Smooth muscle cell (in vitro differentiated cells): Measurements from ENCODE around the gene ITPR2. TPM values are rescaled to one million over a fixed set of nuclear protein-coding genes. Genes with fewer than 3 reads are reported as not detected.

Experiments used
- DNase-seq: peaks from one replicate; lab custom pipeline; 2025; ENCODE audit not compliant: unreplicated experiment; lab: John Stamatoyannopoulos, UW
- H2AFZ ChIP-seq: fragments of 200-600 bp; sonication (generic); 2 replicates; pipeline ENCODE4 v1.6.0; 2016; ENCODE audit warnings: antibody characterized with exemption, low read depth, mild to moderate bottlenecking
- H3F3A ChIP-seq: fragments of 200-600 bp; sonication (generic); 2 replicates; pipeline ENCODE4 v1.6.0; 2017; ENCODE audit warnings: antibody characterized with exemption, low read depth
- H3K27ac ChIP-seq: fragments of 200-600 bp; sonication (generic); 2 replicates; pipeline ENCODE4 v1.5.1; 2016; ENCODE audit warnings: low read depth, mild to moderate bottlenecking
- H3K27me3 ChIP-seq: fragments of 200-600 bp; sonication (generic); 2 replicates; pipeline ENCODE4 v1.6.1; 2016; ENCODE audit warnings: low read depth, mild to moderate bottlenecking
- H3K36me3 ChIP-seq: fragments of 200-600 bp; sonication (generic); 2 replicates; pipeline ENCODE4 v1.5.1; 2016; ENCODE audit warnings: low read depth
- H3K4me1 ChIP-seq: fragments of 200-600 bp; sonication (generic); 2 replicates; pipeline ENCODE4 v1.5.1; 2016; ENCODE audit warnings: low read depth
- H3K4me2 ChIP-seq: fragments of 200-600 bp; sonication (generic); 2 replicates; pipeline ENCODE4 v1.6.0; 2016; ENCODE audit warnings: mild to moderate bottlenecking
- H3K4me3 ChIP-seq: fragments of 200-600 bp; sonication (generic); 2 replicates; pipeline ENCODE4 v1.5.1; 2016; ENCODE audit warnings: mild to moderate bottlenecking
- H3K79me2 ChIP-seq: fragments of 200-600 bp; sonication (generic); 2 replicates; pipeline ENCODE4 v1.6.0; 2016; ENCODE audit warnings: low read depth, mild to moderate bottlenecking
- H3K9ac ChIP-seq: fragments of 200-600 bp; sonication (generic); 2 replicates; pipeline ENCODE4 v1.6.0; 2016; ENCODE audit warnings: low read depth
- H3K9me3 ChIP-seq: fragments of 200-600 bp; sonication (generic); replicated peaks from 2 replicates; pipeline ENCODE4 v1.5.1; 2016; ENCODE audit warnings: low read depth
- H4K20me1 ChIP-seq: fragments of 200-600 bp; sonication (generic); 2 replicates; pipeline ENCODE4 v1.6.0; 2016; ENCODE audit warnings: low read depth
- CTCF ChIP-seq: fragments of 200-600 bp; sonication (generic); IDR thresholded peaks from 2 replicates; pipeline ENCODE4 v1.5.1; 2017; ENCODE audit warnings: borderline replicate concordance, mild to moderate bottlenecking, antibody characterized with exemption; ENCODE audit not compliant: insufficient read depth, poor library complexity, severe bottlenecking
- WGBS: methylation state at CpG from one replicate; pipeline ENCODE4 v1.1.7; 2016; ENCODE audit warnings: low lambda C conversion rate; 5-methylcytosine and 5-hydroxymethylcytosine counted together
- polyA plus RNA-seq: library from polyadenylated mRNA; unstranded; fragments of >200 nt; fragmentation: Nextera tagmentation; extraction: Ambion mirVana; gene quantifications from 2 replicates; pipeline ENCODE4 v1.2.1, GENCODE V29; 2016
- total RNA-seq: library from RNA; depleted of rRNA; stranded (reverse); fragments of >200 nt; gene quantifications from 2 replicates; pipeline ENCODE4 v1.2.3, GENCODE V29; 2014

Gene ITPR2
- total and polyA plus RNA-seq, 2 experiments from 2014 or later, result 6.8 to 17.4 TPM

GRCh38 chr12:26750531-26751175 is 82.3 kb downstream of the ITPR2 start:
- H3K9me3 ChIP-seq, result no peaks in the 10 kb centered on the region
- H3K79me2 ChIP-seq, result no peaks in the 10 kb centered on the region
- no peaks in the 10 kb centered on the region for H3K27me3 ChIP-seq
- no peak overlapping the region for H2AFZ ChIP-seq
- no peak for DNase-seq
- peaks cover 9% of the 10 kb centered on the region for H3K4me1 ChIP-seq
- TF ChIP-seq CTCF, result no peak
- H3K27ac ChIP-seq, result peak overlapping the region; percentile 24
- peaks cover 11% of the 10 kb centered on the region for H3F3A ChIP-seq
- no peaks in the 10 kb centered on the region for H3K36me3 ChIP-seq
- no peaks in the 10 kb centered on the region for H4K20me1 ChIP-seq
- H3K4me3 ChIP-seq, result no peak overlapping the region
- H3K9ac ChIP-seq, result no peak overlapping the region
- 86% methylated on average over 7 of the region's 7 CpGs for WGBS
- H3K4me2 ChIP-seq, result no peak overlapping the region

DNA sequence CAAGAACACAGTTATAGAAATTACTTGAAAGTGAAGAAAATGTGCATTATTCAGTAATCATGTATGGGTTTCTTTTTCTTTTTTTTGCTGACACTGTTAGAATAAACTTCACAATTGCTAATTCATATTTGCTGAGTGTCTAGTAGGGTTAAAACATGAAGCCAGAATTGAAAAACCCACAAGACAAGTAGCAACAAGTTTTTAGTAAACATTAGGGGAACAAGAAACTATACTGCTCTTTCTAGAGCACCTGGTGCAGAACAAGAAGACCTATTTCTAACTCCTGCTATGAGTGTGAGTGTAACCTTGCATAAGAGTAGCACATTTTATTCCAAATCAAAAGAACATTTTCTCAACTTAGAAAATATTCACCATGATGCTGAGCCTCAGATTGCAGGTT is 83.2 kb downstream of the ITPR2 start:
- Histone ChIP-seq H3F3A (peaks cover 16% of the 10 kb centered on the region), H3K4me3 (no peak overlapping the region), H3K79me2 (no peaks in the 10 kb centered on the region), H3K27me3 (no peaks in the 10 kb centered on the region), H4K20me1 (no peaks in the 10 kb centered on the region), H3K9ac (peak overlapping the region; percentile 1), H3K36me3 (no peaks in the 10 kb centered on the region), H3K4me1 (peaks cover 14% of the 10 kb centered on the region), H3K4me2 (peak overlapping the region; percentile 82), H3K9me3 (no peaks in the 10 kb centered on the region), H3K27ac (peak overlapping the region; percentile 87), H2AFZ (no peak overlapping the region)
- no peak for DNase-seq
- no peak for TF ChIP-seq CTCF

- 31% methylated on average over 4 of the region's 4 CpGs for WGBS
- Histone ChIP-seq H4K20me1 (no peaks in the 10 kb centered on the region), H3K9ac (peak overlapping the region; percentile 16), H3K27me3 (no peaks in the 10 kb centered on the region), H3K9me3 (no peaks in the 10 kb centered on the region), H3K27ac (peak overlapping the region; percentile 87), H2AFZ (no peak overlapping the region), H3F3A (peaks cover 16% of the 10 kb centered on the region), H3K36me3 (no peaks in the 10 kb centered on the region), H3K4me3 (peak overlapping the region; percentile 14), H3K79me2 (no peaks in the 10 kb centered on the region), H3K4me1 (peaks cover 14% of the 10 kb centered on the region), H3K4me2 (peak overlapping the region; percentile 82)
- TF ChIP-seq CTCF, result no peak
- DNase-seq, result no peak
Observed at GRCh38 chr12:26748741-26749431, 84.1 kb downstream of the ITPR2 start.

DNA sequence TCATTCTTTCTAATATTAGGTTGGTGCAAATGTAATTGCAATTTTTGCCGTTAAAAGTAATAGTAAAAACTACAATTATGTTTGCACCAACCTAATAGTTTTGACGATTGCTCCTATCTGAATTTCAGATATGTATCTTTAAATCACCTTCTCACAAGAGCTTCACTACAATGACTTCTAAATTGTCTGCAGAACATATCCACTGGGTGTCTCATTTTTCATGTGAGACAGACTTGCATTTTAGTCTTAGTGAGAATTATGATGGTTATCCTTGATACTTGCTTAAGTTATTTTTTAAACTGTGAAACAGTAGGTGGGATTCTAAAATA is 84.6 kb downstream of the ITPR2 start:
- H4K20me1 ChIP-seq, result no peaks in the 10 kb centered on the region
- no peak for DNase-seq
- H2AFZ ChIP-seq, result no peak overlapping the region
- 66% methylated on average over 2 of the region's 2 CpGs for WGBS
- TF ChIP-seq CTCF, result no peak
- no peak overlapping the region for H3K4me3 ChIP-seq
- no peaks in the 10 kb centered on the region for H3K9me3 ChIP-seq
- H3K79me2 ChIP-seq, result no peaks in the 10 kb centered on the region
- peak overlapping the region; percentile 87 for H3K27ac ChIP-seq
- peak overlapping the region; percentile 82 for H3K4me2 ChIP-seq
- H3K4me1 ChIP-seq, result peaks cover 14% of the 10 kb centered on the region
- H3K27me3 ChIP-seq, result no peaks in the 10 kb centered on the region
- H3K36me3 ChIP-seq, result no peaks in the 10 kb centered on the region
- H3K9ac ChIP-seq, result no peak overlapping the region
- peaks cover 16% of the 10 kb centered on the region for H3F3A ChIP-seq
